Transverse colon (tissue), 4 donors: Measurements from ENCODE around the gene SIL1. TPM values are rescaled to one million over a fixed set of nuclear protein-coding genes. Genes with fewer than 3 reads are reported as not detected.

ENCODE experiments used
- DNase-seq: peaks from one replicate; pipeline ENCODE4 v3.0.0-alpha.2; 2019
- H3K27ac ChIP-seq, 4 donors: fragments of 200-600 bp; sonication (generic); 2 replicates each; pipeline ENCODE4 v1.5.1; 2016 to 2018; ENCODE audit warnings: inconsistent platforms in 4 of 4
- H3K27me3 ChIP-seq: fragments of 200-600 bp; sonication (generic); 2 replicates; pipeline ENCODE4 v1.5.1; 2017; ENCODE audit warnings: inconsistent platforms
- H3K36me3 ChIP-seq, 4 donors: fragments of 200-600 bp; sonication (generic); 2 replicates each; pipeline ENCODE4 v1.5.1; 2017 to 2019; ENCODE audit warnings: inconsistent platforms in 4 of 4
- H3K4me1 ChIP-seq, 4 donors: fragments of 200-600 bp; sonication (generic); 2 replicates each; pipeline ENCODE4 v1.5.1; 2017 to 2020; ENCODE audit warnings: inconsistent platforms in 4 of 4
- H3K4me3 ChIP-seq, 4 donors: fragments of 200-600 bp; sonication (generic); 1 replicate in 1 of 4; 2 replicates in 3 of 4; pipeline versions ENCODE4 v1.5.1 to v1.6.1; 2017 to 2019; ENCODE audit warnings: inconsistent platforms in 4 of 4
- H3K9me3 ChIP-seq, 2 donors: fragments of 200-600 bp; sonication (generic); 2 replicates each; pipeline ENCODE4 v1.5.1; 2017 to 2019; ENCODE audit warnings: inconsistent platforms in 2 of 2
- EP300 ChIP-seq: sonication (generic); formaldehyde crosslinking; IDR thresholded peaks from one replicate; pipeline ENCODE4 v1.6.1; 2017; ENCODE audit warnings: antibody characterized with exemption, low read depth
- POLR2A ChIP-seq: fragments of 450-650 bp; IDR thresholded peaks from one replicate; pipeline ENCODE4 v1.6.1; 2016; ENCODE audit warnings: antibody characterized with exemption, mild to moderate bottlenecking, moderate library complexity
- POLR2AphosphoS5 ChIP-seq, 3 donors: sonication (generic); formaldehyde crosslinking; IDR thresholded peaks; one replicate each; pipeline ENCODE4 v1.6.1; 2016; ENCODE audit warnings: antibody characterized with exemption in 3 of 3
- WGBS, 2 donors: methylation state at CpG; one replicate each; pipeline ENCODE4 v1.1.5; 2018; ENCODE audit warnings: low coverage in 1 of 2; 5-methylcytosine and 5-hydroxymethylcytosine counted together
- in situ Hi-C, 4 donors: fragments of 200-750 bp; cut with MboI; loops; one replicate each; pipeline versions ENCODE4 v1.15.0 to v1.15.1; 2017; ENCODE audit warnings: low sequenced_read_pairs in 3 of 4, low pct_ligation_motif_present in 1 of 4, low pct_unique_long_range_greater_than_20kb in 1 of 4
- intact Hi-C: fragments of 100-400 bp; cut with DNase I; formaldehyde crosslinking; loops from one replicate; pipeline ENCODE4 v1.15.1; 2023; ENCODE audit warnings: low total_unique reads
- total RNA-seq, 4 donors: library from RNA; depleted of rRNA; stranded (reverse); fragments of >200 nt; gene quantifications; one replicate each; pipeline ENCODE4 v1.1.0, GENCODE V29; 2016
- TF ChIP-seq, protein P1 (sequence below), 5 experiments: fragments of 200-600 bp in 3 of 5; fragments of 450-650 bp in 2 of 5; sonication (generic) in 3 of 5; IDR thresholded peaks; 1 replicate in 2 of 5; 2 replicates in 3 of 5; pipeline ENCODE4 v1.5.1; 2016 to 2017; ENCODE audit warnings: antibody characterized with exemption in 5 of 5, inconsistent platforms in 3 of 5, mild to moderate bottlenecking in 2 of 5, moderate library complexity in 1 of 5

Gene SIL1
- total RNA-seq, 4 donors from 2014 or later = 11.1 to 38.1 (median 29.0) TPM

DNA sequence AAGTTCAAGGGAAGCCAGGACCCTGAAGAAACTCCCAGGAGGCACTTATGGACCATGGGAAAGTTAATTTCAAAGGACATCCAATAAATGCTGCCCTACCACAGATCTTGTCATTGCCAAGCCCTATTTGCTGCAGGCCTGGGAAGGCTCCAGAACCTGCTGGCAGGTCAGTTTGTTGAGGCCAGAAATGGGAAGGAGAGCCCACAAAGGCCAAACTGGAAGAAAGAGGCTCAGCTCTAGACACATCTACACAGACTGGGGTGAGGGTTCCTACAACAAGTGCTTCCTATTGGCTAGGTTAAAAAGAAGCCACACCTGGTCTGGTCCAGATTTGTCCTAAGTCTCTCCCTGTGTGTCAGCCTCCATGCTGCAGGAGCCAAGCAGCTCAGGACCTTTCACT is 94.4 kb downstream of the SIL1 start:
- TF ChIP-seq EP300 (no peak), POLR2A (no peak), POLR2AphosphoS5 (IDR thresholded peaks at IDR 0.05) (no peak)
- TF ChIP-seq, protein P1, sequence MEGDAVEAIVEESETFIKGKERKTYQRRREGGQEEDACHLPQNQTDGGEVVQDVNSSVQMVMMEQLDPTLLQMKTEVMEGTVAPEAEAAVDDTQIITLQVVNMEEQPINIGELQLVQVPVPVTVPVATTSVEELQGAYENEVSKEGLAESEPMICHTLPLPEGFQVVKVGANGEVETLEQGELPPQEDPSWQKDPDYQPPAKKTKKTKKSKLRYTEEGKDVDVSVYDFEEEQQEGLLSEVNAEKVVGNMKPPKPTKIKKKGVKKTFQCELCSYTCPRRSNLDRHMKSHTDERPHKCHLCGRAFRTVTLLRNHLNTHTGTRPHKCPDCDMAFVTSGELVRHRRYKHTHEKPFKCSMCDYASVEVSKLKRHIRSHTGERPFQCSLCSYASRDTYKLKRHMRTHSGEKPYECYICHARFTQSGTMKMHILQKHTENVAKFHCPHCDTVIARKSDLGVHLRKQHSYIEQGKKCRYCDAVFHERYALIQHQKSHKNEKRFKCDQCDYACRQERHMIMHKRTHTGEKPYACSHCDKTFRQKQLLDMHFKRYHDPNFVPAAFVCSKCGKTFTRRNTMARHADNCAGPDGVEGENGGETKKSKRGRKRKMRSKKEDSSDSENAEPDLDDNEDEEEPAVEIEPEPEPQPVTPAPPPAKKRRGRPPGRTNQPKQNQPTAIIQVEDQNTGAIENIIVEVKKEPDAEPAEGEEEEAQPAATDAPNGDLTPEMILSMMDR (IDR thresholded peaks at IDR 0.05) = no peak
- in situ Hi-C loops (no loop called here), intact Hi-C loops (no loop called here)
- Histone ChIP-seq H3K27ac (peak overlapping the region; percentile 59 to 82 (median 71)), H3K4me1 (peaks cover 5 to 18% (median 12%) of the 10 kb centered on the region in 4 donors), H3K27me3 (no peaks in the 10 kb centered on the region), H3K9me3 (no peaks in the 10 kb centered on the region), H3K36me3 (no peaks in the 10 kb centered on the region), H3K4me3 (no peak overlapping the region)
- DNase-seq = no peak

DNA sequence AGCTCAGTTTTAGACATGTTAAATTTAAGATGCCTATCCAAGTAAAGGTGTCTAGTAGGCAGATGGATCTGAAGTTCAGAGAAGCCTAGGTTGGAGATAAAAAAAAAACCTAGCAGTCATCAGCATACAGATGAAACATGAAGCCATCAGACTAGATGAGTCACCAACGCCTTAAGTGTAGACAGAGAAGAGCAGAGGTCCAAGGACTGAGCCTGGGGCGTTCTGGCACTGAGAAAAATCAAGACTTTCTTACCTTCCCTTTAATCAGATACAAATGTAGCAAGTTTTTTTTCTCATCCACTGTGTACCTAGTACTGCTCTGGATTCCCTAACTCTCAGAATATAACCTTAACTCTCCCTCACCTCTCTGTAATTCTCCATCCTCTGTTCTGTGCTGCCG is 97.3 kb downstream of the SIL1 start:
- no peak for DNase-seq
- 88 to 91% methylated on average over 3 of the region's 3 CpGs for WGBS, 2 donors
- in situ Hi-C loops = no loop called here

DNA sequence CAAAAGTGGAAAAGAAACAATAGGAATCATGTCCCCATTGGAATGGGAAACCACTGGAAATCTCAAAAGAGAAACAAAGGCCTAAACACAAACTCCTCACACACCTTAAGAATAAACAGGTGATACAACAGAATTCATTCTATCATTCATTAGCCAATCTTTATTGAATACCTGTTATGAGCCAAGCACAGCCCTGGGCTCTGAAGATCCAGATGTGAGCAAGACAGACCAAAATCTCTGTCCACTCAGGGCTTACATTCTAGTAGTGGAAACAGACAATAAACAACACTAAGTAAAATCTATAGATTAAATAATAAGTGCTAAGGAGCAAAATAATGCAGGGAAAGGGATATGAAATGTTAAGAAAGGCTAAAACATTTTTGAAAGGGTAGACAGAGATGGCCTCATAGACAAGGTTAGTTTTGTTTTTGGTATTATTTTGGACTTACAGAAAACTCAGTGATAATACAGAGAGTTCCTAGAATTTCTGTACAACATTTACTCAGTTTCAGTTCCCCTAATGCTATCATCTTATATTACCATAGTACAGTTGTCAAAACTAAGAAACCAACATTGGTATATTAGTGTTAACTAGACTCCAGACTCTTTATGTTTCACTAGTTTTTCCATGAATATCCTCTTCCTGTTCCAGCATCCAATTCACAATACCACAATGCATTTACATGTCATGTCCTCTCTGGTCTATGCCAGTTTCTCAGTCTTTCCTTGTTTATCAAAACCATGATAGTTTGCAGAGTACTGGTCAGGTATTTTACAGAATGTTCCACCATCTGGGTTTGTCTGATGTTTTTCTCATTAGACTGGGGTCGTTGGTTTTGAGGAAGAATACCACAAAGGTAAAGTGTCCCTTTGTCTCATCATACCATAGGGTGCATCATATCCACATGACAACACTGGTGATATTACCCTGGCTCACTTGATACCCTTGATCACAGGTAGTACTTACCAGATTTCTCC is 103.7 kb downstream of the SIL1 start:
- peaks cover 5 to 17% (median 11%) of the 10 kb centered on the region in 4 donors for H3K4me1 ChIP-seq
- intact Hi-C loops = no loop called here
- in situ Hi-C loops = no loop called here

More for the DNA sequence above, 97.3 kb downstream of the SIL1 start:
- TF ChIP-seq, protein P1 (IDR thresholded peaks at IDR 0.05) = no peak
- Histone ChIP-seq H3K36me3 (no peaks in the 10 kb centered on the region), H3K27me3 (no peaks in the 10 kb centered on the region), H3K9me3 (no peaks in the 10 kb centered on the region), H3K27ac (no peak overlapping the region), H3K4me1 (peaks cover 0 to 8% (median 6%) of the 10 kb centered on the region in 4 donors), H3K4me3 (no peak overlapping the region)
- intact Hi-C loops = no loop called here

DNA sequence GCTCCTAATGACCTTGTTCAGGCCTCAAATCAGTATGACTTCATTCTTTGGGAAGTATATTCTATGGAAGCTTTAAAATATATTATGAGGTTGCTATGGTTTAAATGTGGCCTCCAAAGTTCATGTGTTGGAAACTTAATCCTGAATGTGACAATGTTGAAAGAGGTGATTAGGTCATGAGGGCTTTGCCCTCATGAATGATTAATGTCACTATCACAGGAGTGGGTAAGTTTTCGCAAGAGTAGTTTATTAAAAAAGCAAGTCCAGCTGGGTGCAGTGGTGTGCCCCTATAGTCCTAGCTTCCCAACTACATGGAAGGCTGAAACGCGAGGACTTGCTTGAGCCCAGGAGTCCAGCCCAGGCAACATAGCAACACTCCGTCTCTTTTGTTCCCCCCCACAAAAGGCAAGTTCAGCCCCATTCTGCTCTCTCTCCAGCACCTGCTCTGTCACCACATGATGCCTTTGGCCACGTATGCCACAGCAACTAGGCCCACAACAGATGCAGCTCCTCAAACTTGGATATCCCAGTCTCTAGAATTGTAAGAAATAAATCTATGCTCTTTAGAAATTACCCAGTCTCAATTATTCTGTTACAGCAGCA is 105.3 kb downstream of the SIL1 start:
- Histone ChIP-seq H3K27ac (no peak overlapping the region), H3K36me3 (no peaks in the 10 kb centered on the region), H3K27me3 (no peaks in the 10 kb centered on the region), H3K4me1 (peaks cover 5 to 17% (median 14%) of the 10 kb centered on the region in 4 donors), H3K4me3 (no peak overlapping the region), H3K9me3 (no peaks in the 10 kb centered on the region)
- TF ChIP-seq, protein P1 (IDR thresholded peaks at IDR 0.05) = no peak
- TF ChIP-seq POLR2AphosphoS5 (IDR thresholded peaks at IDR 0.05) (no peak), EP300 (no peak), POLR2A (no peak)
- intact Hi-C loops (no loop called here), in situ Hi-C loops (no loop called here)
- DNase-seq = no peak
- 75 to 97% methylated on average over 4 to 5 of the region's 5 CpGs for WGBS, 2 donors

More for the DNA sequence above, 103.7 kb downstream of the SIL1 start:
- Histone ChIP-seq H3K4me3 (no peak overlapping the region), H3K9me3 (no peaks in the 10 kb centered on the region), H3K36me3 (no peaks in the 10 kb centered on the region), H3K27ac (peak overlapping the region in 1 of 4 donors; percentile 11), H3K27me3 (no peaks in the 10 kb centered on the region)
- DNase-seq = no peak
- TF ChIP-seq POLR2A = no peak
- TF ChIP-seq, protein P1 (IDR thresholded peaks at IDR 0.05) = no peak
- 50% methylated on average over 1 of the region's 1 CpG; no CpG with 5 or more reads in 1 of the 2 donors for WGBS, 2 donors
